H9 (cell line): Measurements from ENCODE around the gene THBS3. TPM values are rescaled to one million over a fixed set of nuclear protein-coding genes. Genes with fewer than 3 reads are reported as not detected.

Source experiments
- DNase-seq: peaks from one replicate; pipeline ENCODE4 v3.0.0-alpha.2; 2017
- H2AFZ ChIP-seq: one replicate; pipeline ENCODE4 v1.6.1; 2013; ENCODE audit warnings: mild to moderate bottlenecking, low read length, control low read depth, moderate library complexity
- H2AK5ac ChIP-seq: 2 replicates; pipeline ENCODE4 v1.6.1; 2013; ENCODE audit warnings: low read length, control low read depth, mixed read lengths; ENCODE audit not compliant: insufficient read length
- H2BK120ac ChIP-seq: one replicate; pipeline ENCODE4 v1.6.1; 2013; ENCODE audit warnings: low read depth, mild to moderate bottlenecking, low read length, control low read depth, inconsistent platforms; ENCODE audit not compliant: poor library complexity, severe bottlenecking
- H2BK12ac ChIP-seq: 2 replicates; pipeline ENCODE4 v1.6.1; 2013; ENCODE audit warnings: low read length, control low read depth, mixed read lengths, low read depth; ENCODE audit not compliant: insufficient read length
- H2BK15ac ChIP-seq: 2 replicates; pipeline ENCODE4 v1.6.1; 2013; ENCODE audit warnings: low read depth, low read length, control low read depth
- H2BK20ac ChIP-seq: one replicate; pipeline ENCODE4 v1.6.1; 2013; ENCODE audit warnings: low read depth, mild to moderate bottlenecking, low read length, control low read depth, inconsistent platforms; ENCODE audit not compliant: poor library complexity, severe bottlenecking
- H2BK5ac ChIP-seq: 2 replicates; pipeline ENCODE4 v1.6.1; 2013; ENCODE audit warnings: low read length, control low read depth, mixed read lengths; ENCODE audit not compliant: insufficient read length
- H3K14ac ChIP-seq: 2 replicates; pipeline ENCODE4 v1.6.1; 2013; ENCODE audit warnings: low read length, control low read depth; ENCODE audit not compliant: insufficient read depth
- H3K18ac ChIP-seq: 2 replicates; pipeline ENCODE4 v1.6.1; 2013; ENCODE audit warnings: low read depth, mild to moderate bottlenecking, mixed read lengths, low read length, control low read depth; ENCODE audit not compliant: insufficient read length
- H3K23ac ChIP-seq: 2 replicates; pipeline ENCODE4 v1.6.1; 2013; ENCODE audit warnings: low read length, control low read depth, mixed read lengths, low read depth; ENCODE audit not compliant: insufficient read length
- H3K23me2 ChIP-seq: 2 replicates; pipeline ENCODE4 v1.6.1; 2013; ENCODE audit warnings: low read depth, mild to moderate bottlenecking, mixed read lengths, low read length, control low read depth; ENCODE audit not compliant: insufficient read length, poor library complexity, severe bottlenecking
- H3K27ac ChIP-seq: 2 replicates; pipeline ENCODE4 v1.5.1; 2013; ENCODE audit warnings: low read length, control low read depth, mixed read lengths, low read depth; ENCODE audit not compliant: insufficient read length
- H3K27me3 ChIP-seq: 2 replicates; pipeline ENCODE4 v1.6.1; 2013; ENCODE audit warnings: low read length, control low read depth, inconsistent platforms; ENCODE audit not compliant: insufficient read depth
- H3K4ac ChIP-seq: 2 replicates; pipeline ENCODE4 v1.6.1; 2013; ENCODE audit warnings: low read depth, mild to moderate bottlenecking, control low read depth, inconsistent platforms, low read length, moderate library complexity
- H3K4me1 ChIP-seq: 2 replicates; pipeline ENCODE4 v1.6.1; 2013; ENCODE audit warnings: low read length, control low read depth, inconsistent platforms; ENCODE audit not compliant: insufficient read depth
- H3K4me2 ChIP-seq: 2 replicates; pipeline ENCODE4 v1.6.1; 2013; ENCODE audit warnings: low read length, control low read depth, mixed read lengths; ENCODE audit not compliant: insufficient read length, insufficient read depth
- H3K56ac ChIP-seq: 2 replicates; pipeline ENCODE4 v1.6.1; 2013; ENCODE audit warnings: low read depth, mild to moderate bottlenecking, mixed read lengths, low read length, control low read depth; ENCODE audit not compliant: insufficient read length
- H3K79me1 ChIP-seq: 2 replicates; pipeline ENCODE4 v1.6.1; 2013; ENCODE audit warnings: low read depth, mild to moderate bottlenecking, moderate library complexity, low read length, control low read depth, inconsistent platforms; ENCODE audit not compliant: insufficient read depth, poor library complexity, severe bottlenecking
- H3K79me2 ChIP-seq: 2 replicates; pipeline ENCODE4 v1.6.1; 2013; ENCODE audit warnings: low read length, control low read depth, inconsistent platforms; ENCODE audit not compliant: insufficient read depth
- H3K9ac ChIP-seq: 2 replicates; pipeline ENCODE4 v1.6.1; 2013; ENCODE audit warnings: low read length, control low read depth, mixed read lengths; ENCODE audit not compliant: insufficient read length; ENCODE audit errors: extremely low read depth
- H3K9me3 ChIP-seq: one replicate; pipeline ENCODE4 v1.6.1; 2013; ENCODE audit warnings: low read depth, low read length, inconsistent platforms; ENCODE audit not compliant: control insufficient read depth
- H3T11ph ChIP-seq: one replicate; pipeline ENCODE4 v1.6.1; 2013; ENCODE audit warnings: mild to moderate bottlenecking, low read length, control low read depth, inconsistent platforms
- H4K20me1 ChIP-seq: one replicate; pipeline ENCODE4 v1.6.1; 2013; ENCODE audit not compliant: control insufficient read depth, insufficient read length, insufficient read depth
- H4K5ac ChIP-seq: 2 replicates; pipeline ENCODE4 v1.6.1; 2013; ENCODE audit warnings: low read depth, mild to moderate bottlenecking, mixed read lengths, low read length, control low read depth; ENCODE audit not compliant: insufficient read length
- H4K8ac ChIP-seq: replicated peaks from 2 replicates; pipeline ENCODE4 v1.6.1; 2013; ENCODE audit warnings: low read length, control low read depth, mixed read lengths, low read depth; ENCODE audit not compliant: insufficient read length
- H4K91ac ChIP-seq: 2 replicates; pipeline ENCODE4 v1.6.1; 2013; ENCODE audit warnings: low read depth, mild to moderate bottlenecking, moderate library complexity, mixed read lengths, low read length, control low read depth; ENCODE audit not compliant: insufficient read length
- H3K27ac Mint-ChIP-seq, 3 experiments: 2 replicates in 2 of 3; 3 replicates in 1 of 3; pipeline ENCODE4 v1.8.0; 2020 to 2021; ENCODE audit warnings: mixed read lengths in 3 of 3, mild to moderate bottlenecking in 1 of 3, moderate library complexity in 1 of 3
- H3K27me3 Mint-ChIP-seq: 2 replicates; pipeline ENCODE4 v1.8.0; 2021; ENCODE audit warnings: low read depth, mild to moderate bottlenecking, moderate library complexity, mixed read lengths
- H3K36me3 Mint-ChIP-seq, 3 experiments: 2 replicates in 2 of 3; 3 replicates in 1 of 3; pipeline ENCODE4 v1.8.0; 2020 to 2021; ENCODE audit warnings: low read depth in 3 of 3, mixed read lengths in 3 of 3; ENCODE audit not compliant: insufficient read depth in 1 of 3
- H3K4me1 Mint-ChIP-seq, 2 experiments: 2 replicates each; pipeline ENCODE4 v1.8.0; 2020; ENCODE audit warnings: mixed read lengths in 2 of 2
- H3K4me3 Mint-ChIP-seq, 2 experiments: 2 replicates in 1 of 2; 3 replicates in 1 of 2; pipeline ENCODE4 v1.8.0; 2020 to 2021; ENCODE audit warnings: mild to moderate bottlenecking in 2 of 2, mixed read lengths in 2 of 2, moderate library complexity in 1 of 2
- H3K9me3 Mint-ChIP-seq, 2 experiments: 2 replicates in 1 of 2; 3 replicates in 1 of 2; pipeline ENCODE4 v1.8.0; 2020; ENCODE audit warnings: mild to moderate bottlenecking in 2 of 2, mixed read lengths in 2 of 2, moderate library complexity in 1 of 2
- WGBS: extraction: QIAGEN DNeasy Blood & Tissue Kit; methylation state at CpG from one replicate; pipeline ENCODE4 v1.1.7; 2013; ENCODE audit warnings: missing lambda C conversion rate, low lambda C conversion rate, mixed read lengths; ENCODE audit not compliant: insufficient read length; ENCODE audit errors: extremely low coverage; 5-methylcytosine and 5-hydroxymethylcytosine counted together
- total RNA-seq: library from RNA; stranded (reverse); gene quantifications from 2 replicates; pipeline ENCODE4 v1.2.1, GENCODE V29; 2021
- TF ChIP-seq, protein P1 (sequence below): fragments of 200-600 bp; sonication (generic); conservative IDR thresholded peaks from 3 replicates; pipeline ENCODE4 v1.8.0; 2021; ENCODE audit warnings: antibody characterized with exemption, mild to moderate bottlenecking

THBS3 gene
- total RNA-seq, 1 experiment from 2014 or later: 5.9 TPM

DNA sequence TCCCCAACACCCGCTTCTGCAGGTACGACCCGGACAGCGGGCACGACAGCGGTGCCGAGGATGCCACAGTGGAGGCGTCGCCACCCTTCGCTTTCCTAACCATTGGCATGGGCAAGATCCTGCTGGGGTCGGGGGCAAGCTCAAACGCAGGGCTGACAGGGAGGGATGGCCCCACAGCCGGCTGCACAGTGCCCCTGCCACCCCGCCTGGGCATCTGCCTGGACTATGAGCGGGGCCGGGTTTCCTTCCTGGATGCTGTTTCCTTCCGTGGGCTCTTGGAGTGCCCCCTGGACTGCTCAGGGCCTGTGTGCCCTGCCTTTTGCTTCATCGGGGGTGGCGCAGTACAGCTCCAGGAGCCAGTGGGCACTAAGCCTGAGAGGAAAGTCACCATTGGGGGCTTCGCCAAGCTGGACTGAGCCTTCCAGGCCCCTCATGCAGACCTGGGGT lies 23.9 kb downstream of the THBS3 start:
- Histone ChIP-seq H2BK12ac (no peak overlapping the region), H3K79me2 (no peaks in the 10 kb centered on the region)
- DNase-seq: no peak

More for the DNA sequence above, 23.9 kb downstream of the THBS3 start:
- H3K9me3 Mint-ChIP-seq: peaks cover 0 to 2% of the 10 kb centered on the region in 2 experiments; a peak in 1 of 5 replicates
- H4K8ac ChIP-seq: no peak overlapping the region
- H2BK120ac ChIP-seq: no peak overlapping the region
- H4K91ac ChIP-seq: no peak overlapping the region
- H3K4ac ChIP-seq: no peak overlapping the region
- H4K20me1 ChIP-seq: no peaks in the 10 kb centered on the region
- peaks cover 17 to 31% of the 10 kb centered on the region in 2 experiments for H3K4me1 Mint-ChIP-seq
- no peak overlapping the region for H3K27ac ChIP-seq
- no peaks in the 10 kb centered on the region for H3K23me2 ChIP-seq
- no peak overlapping the region for H3K9ac ChIP-seq
- H3K79me1 ChIP-seq: no peaks in the 10 kb centered on the region
- H3K23ac ChIP-seq: no peak overlapping the region
- no peak overlapping the region for H3K4me3 Mint-ChIP-seq
- H3K4me2 ChIP-seq: no peak overlapping the region
- TF ChIP-seq, protein P1, sequence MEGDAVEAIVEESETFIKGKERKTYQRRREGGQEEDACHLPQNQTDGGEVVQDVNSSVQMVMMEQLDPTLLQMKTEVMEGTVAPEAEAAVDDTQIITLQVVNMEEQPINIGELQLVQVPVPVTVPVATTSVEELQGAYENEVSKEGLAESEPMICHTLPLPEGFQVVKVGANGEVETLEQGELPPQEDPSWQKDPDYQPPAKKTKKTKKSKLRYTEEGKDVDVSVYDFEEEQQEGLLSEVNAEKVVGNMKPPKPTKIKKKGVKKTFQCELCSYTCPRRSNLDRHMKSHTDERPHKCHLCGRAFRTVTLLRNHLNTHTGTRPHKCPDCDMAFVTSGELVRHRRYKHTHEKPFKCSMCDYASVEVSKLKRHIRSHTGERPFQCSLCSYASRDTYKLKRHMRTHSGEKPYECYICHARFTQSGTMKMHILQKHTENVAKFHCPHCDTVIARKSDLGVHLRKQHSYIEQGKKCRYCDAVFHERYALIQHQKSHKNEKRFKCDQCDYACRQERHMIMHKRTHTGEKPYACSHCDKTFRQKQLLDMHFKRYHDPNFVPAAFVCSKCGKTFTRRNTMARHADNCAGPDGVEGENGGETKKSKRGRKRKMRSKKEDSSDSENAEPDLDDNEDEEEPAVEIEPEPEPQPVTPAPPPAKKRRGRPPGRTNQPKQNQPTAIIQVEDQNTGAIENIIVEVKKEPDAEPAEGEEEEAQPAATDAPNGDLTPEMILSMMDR: no peak
- no peaks in the 10 kb centered on the region for H3K9me3 ChIP-seq
- H3K36me3 Mint-ChIP-seq: peaks cover 25 to 47% (median 43%) of the 10 kb centered on the region in 3 experiments; a peak in 6 of 7 replicates
- H2BK15ac ChIP-seq: no peak overlapping the region
- WGBS: 100% methylated on average over 1 of the region's 20 CpGs
- H3T11ph ChIP-seq: no peak overlapping the region
- H3K4me1 ChIP-seq: peaks cover 3% of the 10 kb centered on the region
- no peak overlapping the region for H2BK20ac ChIP-seq
- H3K27me3 Mint-ChIP-seq: peaks cover 1% of the 10 kb centered on the region; the same call in 1 of the 2 replicates
- no peak overlapping the region for H2BK5ac ChIP-seq
- H3K27ac Mint-ChIP-seq: no peak overlapping the region
- H3K18ac ChIP-seq: no peak overlapping the region
- no peak overlapping the region for H2AFZ ChIP-seq
- H2AK5ac ChIP-seq: no peak overlapping the region
- H3K56ac ChIP-seq: no peak overlapping the region
- H4K5ac ChIP-seq: no peak overlapping the region
- no peaks in the 10 kb centered on the region for H3K27me3 ChIP-seq
- no peak overlapping the region for H3K14ac ChIP-seq
